Right hindlimb (tissue), 1 donor: ENCODE measurements around the gene GPC2.
"Not testable (repeated sequence)": the region's sequence is repeated elsewhere in the genome, so short reads cannot be mapped to it uniquely, and the experiment has no call there.

Experiments
- DNase-seq: peaks from one replicate; pipeline ENCODE4 v3.0.0-alpha.2; 2018

GPC2 gene

GRCh38 chr7:100200693-100201092 lies 23.5 kb upstream of the GPC2 start:
- DNase-seq, result no peak

GRCh38 chr7:100198266-100198665 lies 21.1 kb upstream of the GPC2 start:
- no peak for DNase-seq

- DNase-seq, result not testable (repeated sequence)
These were observed 18.7 kb upstream of the GPC2 start for GRCh38 chr7:100195901-100196322.

- no peak for DNase-seq
These were observed 18.0 kb upstream of the GPC2 start for GRCh38 chr7:100195222-100195621.

GRCh38 chr7:100192969-100193368 lies 15.8 kb upstream of the GPC2 start:
- no peak for DNase-seq

GRCh38 chr7:100192281-100192862 lies 15.2 kb upstream of the GPC2 start:
- DNase-seq, result not testable (repeated sequence)

- DNase-seq, result no peak
These were observed 14.6 kb upstream of the GPC2 start for GRCh38 chr7:100191775-100192174.

GRCh38 chr7:100190048-100190711 lies 13.0 kb upstream of the GPC2 start:
- DNase-seq, result no peak

- DNase-seq, result no peak
These were observed 11.9 kb upstream of the GPC2 start for GRCh38 chr7:100189061-100189460.

- no peak for DNase-seq
These were observed 8.5 kb upstream of the GPC2 start for GRCh38 chr7:100185726-100186125.

GRCh38 chr7:100183090-100183489 lies 5.9 kb upstream of the GPC2 start:
- not testable (repeated sequence) for DNase-seq

- not testable (repeated sequence) for DNase-seq
These were observed 5.4 kb upstream of the GPC2 start for GRCh38 chr7:100182616-100183015.

GRCh38 chr7:100180084-100180483 lies 2.9 kb upstream of the GPC2 start:
- DNase-seq, result not testable (repeated sequence)

- no peak for DNase-seq
These were observed 811 bp downstream of the GPC2 start for GRCh38 chr7:100176096-100177044.

GRCh38 chr7:100175296-100175935 lies 1.8 kb downstream of the GPC2 start:
- DNase-seq, result no peak

- DNase-seq, result no peak
These were observed 2.6 kb downstream of the GPC2 start for GRCh38 chr7:100174582-100174981.

GRCh38 chr7:100173806-100174495 lies 3.2 kb downstream of the GPC2 start:
- no peak for DNase-seq

GRCh38 chr7:100171840-100172239 lies 5.3 kb downstream of the GPC2 start:
- DNase-seq, result no peak

- no peak for DNase-seq
These were observed 6.0 kb downstream of the GPC2 start for GRCh38 chr7:100171087-100171681.

GRCh38 chr7:100170101-100170897 lies 6.9 kb downstream of the GPC2 start:
- no peak for DNase-seq
